ENCODE measurements around the gene ZNF665. TPM values are rescaled to one million over a fixed set of nuclear protein-coding genes. Genes with fewer than 3 reads are reported as not detected.
"Not testable (repeated sequence)": the region's sequence is repeated elsewhere in the genome, so short reads cannot be mapped to it uniquely, and the experiment has no call there.

ZNF665 gene
- total RNA-seq, 1 donor, result 2.9 TPM

DNA sequence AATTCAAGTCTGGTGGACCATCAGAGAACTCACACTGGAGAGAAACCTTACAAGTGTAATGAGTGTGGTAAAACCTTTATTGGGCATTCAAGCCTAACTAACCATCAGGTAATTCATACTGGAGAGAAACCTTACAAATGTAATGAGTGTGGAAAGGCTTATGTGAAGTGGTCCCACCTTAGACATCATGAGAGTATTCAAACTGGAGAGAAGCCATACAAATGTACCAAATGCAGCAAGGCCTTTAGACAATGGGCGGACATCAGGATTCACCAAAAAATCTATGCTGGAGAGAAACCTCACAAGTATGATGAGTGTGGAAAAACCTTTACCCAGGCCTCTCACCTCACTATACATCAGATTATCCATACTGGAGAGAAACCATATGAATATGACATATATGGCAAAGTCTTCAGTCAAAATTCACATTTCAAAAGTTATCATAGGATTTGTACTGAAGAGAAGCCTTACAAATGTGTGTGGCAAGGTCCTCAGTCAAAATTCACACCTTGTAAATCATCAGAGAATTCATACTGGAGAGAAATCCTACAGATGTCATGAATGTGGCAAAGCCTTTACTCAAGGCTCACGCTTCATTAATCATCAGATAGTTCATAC lies 19.7 kb upstream of the ZNF665 start:
- no peak for DNase-seq (ENCODE audit: insufficient read length, low spot score, missing footprints)
- peaks cover 8% of the 10 kb centered on the region for H3K36me3 ChIP-seq (ENCODE audit: insufficient read depth, low read length)
- TF ChIP-seq, protein P1, sequence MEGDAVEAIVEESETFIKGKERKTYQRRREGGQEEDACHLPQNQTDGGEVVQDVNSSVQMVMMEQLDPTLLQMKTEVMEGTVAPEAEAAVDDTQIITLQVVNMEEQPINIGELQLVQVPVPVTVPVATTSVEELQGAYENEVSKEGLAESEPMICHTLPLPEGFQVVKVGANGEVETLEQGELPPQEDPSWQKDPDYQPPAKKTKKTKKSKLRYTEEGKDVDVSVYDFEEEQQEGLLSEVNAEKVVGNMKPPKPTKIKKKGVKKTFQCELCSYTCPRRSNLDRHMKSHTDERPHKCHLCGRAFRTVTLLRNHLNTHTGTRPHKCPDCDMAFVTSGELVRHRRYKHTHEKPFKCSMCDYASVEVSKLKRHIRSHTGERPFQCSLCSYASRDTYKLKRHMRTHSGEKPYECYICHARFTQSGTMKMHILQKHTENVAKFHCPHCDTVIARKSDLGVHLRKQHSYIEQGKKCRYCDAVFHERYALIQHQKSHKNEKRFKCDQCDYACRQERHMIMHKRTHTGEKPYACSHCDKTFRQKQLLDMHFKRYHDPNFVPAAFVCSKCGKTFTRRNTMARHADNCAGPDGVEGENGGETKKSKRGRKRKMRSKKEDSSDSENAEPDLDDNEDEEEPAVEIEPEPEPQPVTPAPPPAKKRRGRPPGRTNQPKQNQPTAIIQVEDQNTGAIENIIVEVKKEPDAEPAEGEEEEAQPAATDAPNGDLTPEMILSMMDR (IDR thresholded peaks at IDR 0.05; ENCODE audit: extremely low read depth, low read depth, low read length), result no peak
- no peak overlapping the region for H3K4me2 ChIP-seq (ENCODE audit: insufficient read depth, low read length)
- peaks cover 55% of the 10 kb centered on the region for H3K9me3 ChIP-seq (ENCODE audit: low read depth, low read length)
- H3K4me1 ChIP-seq (ENCODE audit: insufficient read depth, low read length), result no peaks in the 10 kb centered on the region
- H3K27me3 ChIP-seq (ENCODE audit: insufficient read depth, low read length), result no peaks in the 10 kb centered on the region
- H3K4me3 ChIP-seq (ENCODE audit: insufficient read depth, low read length), result no peak overlapping the region
- H3K79me2 ChIP-seq (ENCODE audit: insufficient read depth, low read length), result no peaks in the 10 kb centered on the region
- no peaks in the 10 kb centered on the region for H4K20me1 ChIP-seq (ENCODE audit: insufficient read depth, low read length)
- no peak overlapping the region for H3K27ac ChIP-seq (ENCODE audit: low read depth, low read length)
- no peak overlapping the region for H2AFZ ChIP-seq (ENCODE audit: low read length)

GRCh38 chr19:53211554-53211953 lies 18.4 kb upstream of the ZNF665 start:
- not testable (repeated sequence) for H3K36me3 ChIP-seq (ENCODE audit: insufficient read depth, low read length); H3K27me3 ChIP-seq (ENCODE audit: insufficient read depth, low read length); H3K79me2 ChIP-seq (ENCODE audit: insufficient read depth, low read length); H3K4me1 ChIP-seq (ENCODE audit: insufficient read depth, low read length); H4K20me1 ChIP-seq (ENCODE audit: insufficient read depth, low read length); H3K4me3 ChIP-seq (ENCODE audit: insufficient read depth, low read length); H3K27ac ChIP-seq (ENCODE audit: low read depth, low read length); DNase-seq (ENCODE audit: insufficient read length, low spot score, missing footprints); H2AFZ ChIP-seq (ENCODE audit: low read length); H3K4me2 ChIP-seq (ENCODE audit: insufficient read depth, low read length)
- peaks cover 52% of the 10 kb centered on the region for H3K9me3 ChIP-seq (ENCODE audit: low read depth, low read length)

DNA sequence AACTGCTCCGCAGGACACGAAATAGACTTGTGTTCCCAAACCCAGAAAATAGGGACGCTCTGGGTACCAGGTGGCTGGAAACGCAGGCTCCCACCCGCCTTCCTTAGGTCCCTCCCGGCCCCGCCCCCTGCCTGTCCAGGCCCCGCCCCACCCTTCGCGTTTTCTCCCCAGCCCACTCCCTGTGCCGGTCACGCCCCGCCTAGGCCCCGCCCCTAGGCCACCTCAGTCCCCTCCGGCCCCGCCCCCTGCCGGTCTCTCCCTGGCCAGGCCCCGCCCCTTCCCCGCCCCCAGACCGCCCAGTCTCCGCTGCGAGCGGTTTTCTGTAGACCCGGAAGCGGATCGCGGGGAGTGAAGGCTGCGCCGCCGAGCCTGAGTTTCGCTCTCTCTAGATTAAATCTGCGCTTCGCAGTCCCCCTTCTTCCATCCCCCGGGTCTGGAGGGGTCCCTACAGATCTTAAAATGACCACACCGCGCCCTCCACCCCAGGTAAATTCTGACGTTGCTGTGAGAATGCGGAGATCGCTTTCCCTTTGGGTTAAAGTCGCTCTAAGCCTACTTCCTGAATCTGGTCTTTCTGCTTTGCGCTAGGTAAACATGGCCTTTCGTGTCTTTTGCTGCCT lies 3.7 kb upstream of the ZNF665 start:
- H3K27ac ChIP-seq (ENCODE audit: low read depth, low read length), result peak overlapping the region; percentile 57
- peaks cover 9% of the 10 kb centered on the region for H3K36me3 ChIP-seq (ENCODE audit: insufficient read depth, low read length)
- H4K20me1 ChIP-seq (ENCODE audit: insufficient read depth, low read length), result no peaks in the 10 kb centered on the region
- H3K27me3 ChIP-seq (ENCODE audit: insufficient read depth, low read length), result no peaks in the 10 kb centered on the region
- TF ChIP-seq, protein P1 (IDR thresholded peaks at IDR 0.05; ENCODE audit: extremely low read depth, low read depth, low read length), result no peak
- peak overlapping the region; percentile 74 for H3K4me2 ChIP-seq (ENCODE audit: insufficient read depth, low read length)
- peak; percentile 98 for DNase-seq (ENCODE audit: insufficient read length, low spot score, missing footprints)
- H3K79me2 ChIP-seq (ENCODE audit: insufficient read depth, low read length), result peaks cover 5% of the 10 kb centered on the region
- peaks cover 6% of the 10 kb centered on the region for H3K4me1 ChIP-seq (ENCODE audit: insufficient read depth, low read length)
- H3K4me3 ChIP-seq (ENCODE audit: insufficient read depth, low read length), result peak overlapping the region; percentile 94
- no peaks in the 10 kb centered on the region for H3K9me3 ChIP-seq (ENCODE audit: low read depth, low read length)
- H2AFZ ChIP-seq (ENCODE audit: low read length), result peak overlapping the region; percentile 97

DNA sequence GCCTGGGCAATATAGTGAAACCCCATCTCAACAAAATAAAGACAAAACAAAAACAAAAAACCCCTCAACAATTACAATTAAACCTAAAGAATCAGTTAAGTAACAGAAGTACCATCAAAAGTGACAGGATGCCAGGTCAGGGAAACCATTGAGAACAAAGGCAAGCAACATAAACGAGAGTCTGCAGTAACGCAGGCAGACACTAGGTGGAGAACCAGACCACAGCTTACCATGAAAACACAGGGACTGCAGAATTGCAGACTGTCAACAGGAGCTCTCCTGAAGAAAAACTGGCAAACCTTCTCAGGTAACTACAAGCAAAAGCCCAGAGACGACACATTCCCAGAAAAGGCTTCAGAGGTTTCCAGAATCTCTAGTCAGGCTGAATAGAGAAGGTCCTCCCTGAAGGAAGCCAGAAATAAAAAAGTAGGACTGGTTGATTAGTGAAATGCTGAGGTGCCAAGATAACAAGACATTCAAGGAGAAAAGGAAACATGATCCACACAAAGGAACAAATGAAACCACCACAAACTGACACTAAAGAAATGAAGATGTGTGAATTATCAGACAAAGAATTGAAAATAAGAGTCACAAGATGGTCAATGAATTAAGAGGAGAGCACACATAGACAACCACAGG lies 2.2 kb upstream of the ZNF665 start:
- TF ChIP-seq, protein P1 (IDR thresholded peaks at IDR 0.05; ENCODE audit: extremely low read depth, low read depth, low read length), result peak; percentile 89
- no peak overlapping the region for H3K4me3 ChIP-seq (ENCODE audit: insufficient read depth, low read length)
- no peaks in the 10 kb centered on the region for H4K20me1 ChIP-seq (ENCODE audit: insufficient read depth, low read length)
- peaks cover 7% of the 10 kb centered on the region for H3K36me3 ChIP-seq (ENCODE audit: insufficient read depth, low read length)
- H3K27me3 ChIP-seq (ENCODE audit: insufficient read depth, low read length), result no peaks in the 10 kb centered on the region
- peak; percentile 88 for DNase-seq (ENCODE audit: insufficient read length, low spot score, missing footprints)
- H3K9me3 ChIP-seq (ENCODE audit: low read depth, low read length), result no peaks in the 10 kb centered on the region
- no peak overlapping the region for H3K27ac ChIP-seq (ENCODE audit: low read depth, low read length)
- no peak overlapping the region for H3K4me2 ChIP-seq (ENCODE audit: insufficient read depth, low read length)
- peaks cover 6% of the 10 kb centered on the region for H3K4me1 ChIP-seq (ENCODE audit: insufficient read depth, low read length)
- no peak overlapping the region for H2AFZ ChIP-seq (ENCODE audit: low read length)
- peaks cover 5% of the 10 kb centered on the region for H3K79me2 ChIP-seq (ENCODE audit: insufficient read depth, low read length)

All from osteoblast (primary cell).